ENCODE results near the gene PPP1R13L.

DNA sequence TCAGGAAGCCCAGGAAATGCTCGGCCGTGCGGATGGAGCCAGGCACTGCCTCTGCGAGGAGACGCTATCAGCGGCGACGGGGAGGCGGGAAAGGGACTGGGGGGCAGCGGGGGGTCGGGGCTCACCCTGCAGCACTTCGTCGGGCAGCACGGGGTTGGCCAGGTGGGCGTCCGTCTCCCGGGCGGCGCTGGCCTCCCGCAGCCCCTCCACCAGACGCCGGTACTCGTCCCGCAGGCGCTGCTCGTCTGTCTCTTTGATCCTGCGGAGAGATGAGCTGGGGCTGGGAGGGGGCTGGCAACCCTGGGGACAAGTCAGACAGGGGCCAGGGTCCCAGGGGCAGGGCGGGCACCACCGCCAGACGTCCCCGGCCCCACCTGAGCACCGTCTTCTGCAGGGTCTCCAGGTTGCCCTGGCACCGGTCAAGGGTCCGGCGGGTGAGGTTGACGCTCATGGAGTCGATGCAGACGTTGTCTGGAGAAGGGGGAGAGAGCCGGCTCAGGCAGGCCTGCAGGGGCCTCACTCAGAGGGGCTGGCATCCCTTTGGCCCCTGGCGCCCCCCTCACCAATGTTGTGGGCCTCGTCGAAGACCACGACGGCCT lies 40.9 kb downstream of the PPP1R13L start:
- no peak for TF ChIP-seq EZH2 (IDR thresholded peaks at IDR 0.05; ENCODE audit: low read length, missing control alignments)
- TF ChIP-seq, protein P1, sequence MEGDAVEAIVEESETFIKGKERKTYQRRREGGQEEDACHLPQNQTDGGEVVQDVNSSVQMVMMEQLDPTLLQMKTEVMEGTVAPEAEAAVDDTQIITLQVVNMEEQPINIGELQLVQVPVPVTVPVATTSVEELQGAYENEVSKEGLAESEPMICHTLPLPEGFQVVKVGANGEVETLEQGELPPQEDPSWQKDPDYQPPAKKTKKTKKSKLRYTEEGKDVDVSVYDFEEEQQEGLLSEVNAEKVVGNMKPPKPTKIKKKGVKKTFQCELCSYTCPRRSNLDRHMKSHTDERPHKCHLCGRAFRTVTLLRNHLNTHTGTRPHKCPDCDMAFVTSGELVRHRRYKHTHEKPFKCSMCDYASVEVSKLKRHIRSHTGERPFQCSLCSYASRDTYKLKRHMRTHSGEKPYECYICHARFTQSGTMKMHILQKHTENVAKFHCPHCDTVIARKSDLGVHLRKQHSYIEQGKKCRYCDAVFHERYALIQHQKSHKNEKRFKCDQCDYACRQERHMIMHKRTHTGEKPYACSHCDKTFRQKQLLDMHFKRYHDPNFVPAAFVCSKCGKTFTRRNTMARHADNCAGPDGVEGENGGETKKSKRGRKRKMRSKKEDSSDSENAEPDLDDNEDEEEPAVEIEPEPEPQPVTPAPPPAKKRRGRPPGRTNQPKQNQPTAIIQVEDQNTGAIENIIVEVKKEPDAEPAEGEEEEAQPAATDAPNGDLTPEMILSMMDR (conservative IDR thresholded peaks at IDR 0.05 in 1 of 2, IDR thresholded peaks at IDR 0.05 in 1 of 2; ENCODE audit: low read depth in 1 of 2, low read length in 2 of 2) = no peak
